C1 segment of cervical spinal cord (tissue), 14 donors: ENCODE results near the gene UBXN7.
"Not testable (repeated sequence)": the region's sequence is repeated elsewhere in the genome, so short reads cannot be mapped to it uniquely, and the experiment has no call there.

Experiments used
- DNase-seq, 14 donors: peaks; one replicate each; lab custom pipeline; 2025; lab: John Stamatoyannopoulos, UW

UBXN7 gene

DNA sequence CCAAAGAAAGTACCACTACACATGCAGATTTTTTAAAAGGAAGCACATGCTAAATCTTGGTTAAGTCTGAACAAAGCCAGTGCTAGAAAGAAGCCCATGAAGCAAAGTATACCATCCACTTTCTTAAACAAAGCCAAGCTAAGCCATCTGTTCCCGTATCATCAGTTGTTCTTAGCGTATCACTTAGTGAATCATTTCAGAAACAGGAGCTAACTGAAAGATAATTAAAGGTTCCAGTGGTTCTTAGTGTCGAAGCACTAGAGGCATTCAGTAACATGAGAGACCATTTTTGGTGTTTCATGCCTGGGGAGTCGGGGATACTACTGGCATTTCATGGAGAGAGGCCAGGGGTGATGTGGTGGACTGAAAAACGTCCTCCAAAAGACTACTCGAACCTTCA, 12.8 kb downstream of the UBXN7 start:
- no peak for DNase-seq

DNA sequence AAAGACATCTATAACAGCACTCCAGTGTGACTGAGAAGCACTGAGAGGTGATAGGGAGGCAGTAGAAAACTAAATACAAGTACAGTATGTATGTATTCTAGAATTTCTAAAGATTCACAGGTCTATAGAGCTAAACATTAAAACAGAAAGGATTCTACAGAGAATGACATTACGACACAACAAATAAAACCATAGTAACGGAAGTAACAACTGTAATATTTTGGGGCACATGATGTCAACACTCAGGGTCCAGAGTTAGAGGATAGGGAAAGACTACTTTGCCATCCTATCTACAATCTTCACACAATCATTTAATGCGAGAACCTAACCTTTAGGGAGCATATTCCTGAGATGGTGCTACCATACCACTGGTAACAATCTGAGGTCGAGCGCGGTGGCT, 13.6 kb downstream of the UBXN7 start:
- no peak for DNase-seq

DNA sequence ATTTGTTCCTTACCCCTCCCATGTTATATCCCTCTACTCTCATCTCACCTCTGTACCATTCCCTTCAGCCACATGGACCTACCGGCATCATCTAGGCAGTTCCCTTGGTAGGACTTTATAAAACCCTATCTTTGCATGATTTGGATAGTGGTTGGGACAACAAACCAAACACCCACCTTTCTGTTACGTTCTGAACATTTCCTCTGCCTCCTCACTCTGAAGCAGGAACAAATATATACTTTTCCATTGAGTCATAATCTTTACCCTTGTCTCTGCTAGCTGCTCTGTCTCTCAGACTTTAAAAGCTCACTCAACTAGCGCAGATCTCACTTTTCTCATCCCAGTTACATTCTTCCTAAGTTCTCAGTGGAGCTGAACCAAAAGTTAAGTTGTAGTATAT, 17.8 kb downstream of the UBXN7 start:
- DNase-seq: no peak

DNA sequence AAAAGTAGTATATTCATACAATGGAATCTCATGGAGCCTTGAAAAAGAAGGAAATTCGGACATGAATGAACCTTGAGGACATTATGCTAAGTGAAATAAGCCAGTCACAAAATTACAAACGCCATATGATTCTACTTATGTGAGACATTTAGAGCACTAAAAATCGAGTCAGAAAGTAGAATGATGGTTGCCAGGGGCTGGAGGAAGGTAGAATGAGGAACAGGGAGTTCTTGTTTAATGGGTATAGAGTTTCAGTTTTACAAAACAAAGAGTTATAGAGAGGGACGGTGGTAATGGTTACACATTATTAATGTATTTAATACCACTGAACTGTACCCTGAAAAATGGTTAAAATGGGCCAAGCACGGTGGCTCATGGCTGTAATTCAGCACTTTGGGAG, 19.5 kb downstream of the UBXN7 start:
- no peak for DNase-seq

DNA sequence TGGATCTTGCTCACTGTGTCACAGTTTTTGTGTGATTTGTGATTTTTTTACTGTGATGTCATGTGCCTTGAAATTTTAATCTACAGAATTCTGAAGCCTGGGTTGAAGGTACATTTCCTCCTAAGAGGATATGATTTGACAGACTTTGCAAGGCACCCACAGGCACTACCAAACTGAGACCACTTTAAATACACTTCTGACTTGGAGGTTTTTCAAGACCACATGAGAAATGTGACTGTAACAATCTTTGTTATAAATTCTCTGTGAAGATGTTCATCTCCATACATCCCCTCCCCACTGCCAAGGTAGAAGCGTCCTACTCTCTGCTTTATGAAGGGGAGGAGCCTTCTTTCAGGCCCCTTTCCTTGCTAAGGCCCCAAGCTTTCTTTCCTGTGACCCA, 22.8 kb downstream of the UBXN7 start:
- DNase-seq: no peak

DNA sequence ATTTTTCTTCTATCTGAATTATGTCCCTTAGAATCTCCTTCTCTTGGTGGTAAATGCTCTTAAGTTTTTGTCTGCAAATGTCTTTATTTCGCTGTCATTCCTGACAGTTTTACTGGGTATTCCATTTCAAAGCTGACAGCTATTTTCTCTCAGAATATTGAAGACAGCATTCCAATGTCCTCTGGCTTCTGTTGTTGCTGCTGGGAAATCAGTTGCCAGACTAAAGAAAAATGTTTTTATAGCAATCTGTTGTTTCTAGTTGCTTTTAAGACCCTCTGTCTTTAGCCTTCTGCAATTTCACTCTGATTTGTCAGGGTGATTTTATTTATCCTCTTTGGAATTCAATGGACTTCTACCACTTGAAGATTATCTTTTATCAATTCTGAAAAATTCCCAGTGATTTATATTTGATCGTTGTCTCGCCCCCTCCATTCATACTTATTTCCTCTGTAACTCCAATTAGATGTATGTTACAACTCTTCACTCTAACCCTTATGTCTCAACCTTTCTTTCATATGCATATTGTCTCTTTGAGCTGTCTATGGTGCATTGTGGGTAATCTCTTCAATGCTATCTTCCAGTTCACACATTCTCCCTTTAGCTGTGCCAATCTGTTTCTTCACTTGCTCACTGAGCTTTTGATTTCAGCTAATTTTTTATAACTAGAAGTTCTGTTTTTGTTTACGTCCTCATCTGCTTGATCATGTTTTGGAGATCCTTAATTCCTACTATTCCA, 23.5 kb downstream of the UBXN7 start:
- DNase-seq: no peak

DNA sequence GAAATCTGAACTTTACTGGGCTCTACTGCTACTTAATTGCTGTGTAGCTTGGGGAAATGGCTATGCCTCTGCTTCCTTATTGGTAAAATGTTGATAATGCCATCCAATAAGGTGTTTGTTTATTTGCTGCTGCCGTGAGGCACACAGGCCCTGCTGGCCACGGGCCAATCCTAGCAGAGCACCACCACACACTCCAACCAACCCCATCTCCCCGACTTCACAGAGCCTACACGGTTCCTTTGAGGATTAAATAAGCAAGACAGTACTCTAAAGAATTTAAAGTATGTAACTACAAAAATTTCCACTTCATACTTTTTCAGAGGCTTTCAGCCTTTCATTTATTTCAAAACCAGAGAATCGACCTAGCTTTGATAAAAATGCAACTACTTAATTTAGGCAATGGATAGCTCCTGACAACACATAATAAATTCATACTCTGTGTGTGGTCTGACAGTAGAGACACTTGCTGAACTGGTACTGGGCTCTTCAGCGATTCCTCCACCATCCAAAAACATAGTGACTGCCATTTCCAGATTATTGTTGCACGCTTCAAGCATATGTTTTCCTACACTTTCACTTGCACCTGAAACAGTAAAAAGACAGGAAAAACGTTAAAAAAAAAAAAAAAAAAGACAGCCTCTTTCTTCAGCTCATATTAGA, 25.3 kb downstream of the UBXN7 start:
- DNase-seq: no peak

DNA sequence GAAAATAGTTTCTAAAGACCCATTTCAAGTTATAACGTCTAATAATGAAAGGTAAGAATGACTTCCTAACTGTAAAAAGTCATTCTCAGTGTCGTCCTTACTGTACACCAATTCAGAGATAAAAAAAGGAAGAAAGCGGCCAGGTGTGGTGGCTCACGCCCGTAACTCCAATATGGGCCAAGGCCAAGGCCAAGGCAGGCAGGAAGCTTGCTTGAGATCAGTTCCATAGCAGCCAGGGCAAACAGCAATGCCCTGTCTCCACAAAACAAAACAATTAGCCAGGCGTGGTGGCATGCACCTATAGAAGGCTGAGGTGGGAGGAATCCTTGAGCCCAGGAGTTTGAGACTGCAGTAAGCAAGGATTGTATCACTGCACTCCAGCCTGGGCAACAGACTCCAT, 31.9 kb downstream of the UBXN7 start:
- no peak for DNase-seq

DNA sequence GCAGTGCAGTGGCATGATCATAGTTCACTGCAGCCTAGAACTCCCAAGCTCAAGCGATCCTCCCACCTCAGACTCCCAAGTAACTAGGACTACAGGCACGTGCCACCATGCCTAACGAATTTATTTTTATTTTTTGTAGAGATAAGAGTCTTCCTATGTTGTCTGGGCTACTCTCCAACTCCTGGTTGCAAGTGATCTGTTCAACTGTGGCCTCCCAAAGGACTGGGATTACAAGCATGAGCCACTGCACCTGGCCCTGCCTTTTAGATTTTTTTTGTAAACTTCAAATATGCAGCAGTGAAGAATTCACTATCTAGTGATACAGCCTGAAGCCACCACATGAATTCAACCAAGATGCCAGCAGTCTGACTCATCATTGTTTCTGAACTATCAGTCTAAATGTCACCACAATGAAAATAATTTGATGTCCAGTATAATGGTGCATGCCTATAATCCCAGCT, 32.7 kb downstream of the UBXN7 start:
- DNase-seq: no peak

DNA sequence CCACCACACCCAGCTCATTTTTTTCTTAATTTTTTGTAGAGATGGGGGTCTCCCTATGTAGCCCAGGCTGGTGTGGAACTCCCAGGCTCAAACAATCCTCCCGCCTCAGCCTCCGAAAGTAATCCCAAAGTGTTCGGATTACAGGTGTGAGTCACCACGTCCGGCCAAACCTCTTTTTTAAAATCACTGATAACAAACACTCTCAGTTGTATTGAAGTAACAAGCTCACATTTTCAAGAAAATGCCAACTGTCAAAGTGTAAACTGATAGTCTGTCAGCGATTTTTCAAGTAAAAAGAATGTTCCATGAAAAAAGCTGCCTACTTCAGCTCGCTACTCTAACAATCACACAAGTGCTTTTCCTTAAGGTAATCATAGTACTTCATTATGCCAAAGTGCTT, 33.4 kb downstream of the UBXN7 start:
- no peak for DNase-seq

DNA sequence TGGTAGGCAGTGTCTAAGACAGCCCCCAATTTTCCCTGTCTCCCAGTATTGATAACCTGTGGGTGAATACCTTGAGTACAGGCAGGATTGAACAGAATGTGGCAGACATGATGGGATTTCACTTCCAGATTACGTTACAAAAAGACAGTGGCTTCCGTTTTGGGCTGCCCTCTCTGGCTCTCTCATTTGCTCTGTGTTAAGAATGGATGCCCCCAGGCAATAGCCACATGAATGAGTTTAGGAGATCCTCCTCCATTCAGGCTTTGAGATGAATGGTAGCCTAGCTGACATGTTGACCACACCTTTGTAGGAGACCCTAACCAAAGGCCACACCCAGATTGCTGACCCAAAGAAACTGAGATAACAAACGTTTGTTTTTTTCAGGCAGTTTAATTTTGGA, 34.3 kb downstream of the UBXN7 start:
- DNase-seq: no peak

DNA sequence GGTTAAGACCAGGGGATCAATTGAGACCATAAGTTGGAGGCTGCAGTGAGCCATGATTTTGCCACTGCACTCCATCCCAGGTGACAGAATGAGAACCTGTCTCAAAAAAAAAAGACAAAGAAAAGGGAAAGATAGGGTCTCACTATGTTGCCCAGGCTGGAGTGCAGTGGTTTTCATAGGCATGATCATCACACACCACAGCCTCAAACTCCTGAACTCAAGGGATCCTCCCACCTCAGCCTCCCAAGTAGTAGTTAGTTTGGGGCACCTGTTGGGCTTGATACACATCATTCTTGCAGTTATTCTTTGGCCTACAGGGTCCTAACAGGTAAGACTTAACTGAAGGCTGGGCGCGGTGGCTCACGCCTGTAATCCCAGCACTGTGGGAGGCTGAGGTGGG, 42.1 kb downstream of the UBXN7 start:
- DNase-seq: no peak

DNA sequence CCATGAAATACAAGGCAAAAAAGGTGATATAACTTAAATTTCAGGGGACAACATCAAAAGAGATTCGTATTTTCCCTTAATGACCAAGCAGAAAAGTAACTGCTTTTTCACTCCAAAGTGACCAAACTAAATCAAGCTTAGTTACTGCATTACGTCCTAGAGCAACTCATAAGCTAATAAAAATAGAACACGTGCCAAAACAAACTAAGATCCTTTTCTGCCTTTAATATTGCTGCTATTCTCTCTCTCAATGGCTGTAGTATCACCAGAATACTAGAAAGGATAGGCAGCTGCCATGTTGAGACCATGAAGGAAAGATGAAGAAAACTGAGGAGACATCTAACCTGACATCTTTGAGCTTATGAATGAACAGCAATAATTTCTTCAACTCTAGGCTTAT, 43.3 kb downstream of the UBXN7 start:
- DNase-seq: no peak

DNA sequence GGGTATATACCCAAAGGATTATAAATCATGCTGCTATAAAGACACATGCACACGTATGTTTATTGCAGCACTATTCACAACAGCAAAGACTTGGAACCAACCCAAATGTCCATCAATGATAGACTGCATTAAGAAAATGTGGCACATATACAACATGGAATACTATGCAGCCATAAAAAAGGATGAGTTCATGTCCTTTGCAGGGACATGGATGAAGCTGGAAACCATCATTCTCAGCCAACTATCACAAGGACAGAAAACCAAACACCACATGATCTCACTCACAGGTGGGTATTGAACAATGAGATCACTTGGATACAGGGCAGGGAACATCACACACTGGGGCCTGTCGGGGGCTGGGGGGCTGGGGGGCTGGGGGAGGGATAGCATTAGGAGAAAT, 44.3 kb downstream of the UBXN7 start:
- not testable (repeated sequence) for DNase-seq

DNA sequence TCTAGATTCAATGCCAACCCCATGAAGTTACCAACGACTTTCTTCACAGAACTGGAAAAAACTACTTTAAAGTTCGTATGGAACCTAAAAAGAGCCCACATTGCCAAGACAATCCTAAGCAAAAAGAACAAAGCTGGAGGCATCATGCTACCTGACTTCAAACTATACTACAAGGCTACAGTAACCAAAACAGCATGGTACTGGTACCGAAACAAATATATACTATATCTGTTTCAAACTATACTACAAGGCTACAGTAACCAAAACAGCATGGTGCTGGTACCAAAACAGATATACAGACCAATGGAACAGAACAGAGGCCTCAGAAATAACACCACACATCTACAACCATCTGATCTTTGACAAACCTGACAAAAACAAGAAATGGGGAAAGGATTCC, 45.4 kb downstream of the UBXN7 start:
- DNase-seq: not testable (repeated sequence)

DNA sequence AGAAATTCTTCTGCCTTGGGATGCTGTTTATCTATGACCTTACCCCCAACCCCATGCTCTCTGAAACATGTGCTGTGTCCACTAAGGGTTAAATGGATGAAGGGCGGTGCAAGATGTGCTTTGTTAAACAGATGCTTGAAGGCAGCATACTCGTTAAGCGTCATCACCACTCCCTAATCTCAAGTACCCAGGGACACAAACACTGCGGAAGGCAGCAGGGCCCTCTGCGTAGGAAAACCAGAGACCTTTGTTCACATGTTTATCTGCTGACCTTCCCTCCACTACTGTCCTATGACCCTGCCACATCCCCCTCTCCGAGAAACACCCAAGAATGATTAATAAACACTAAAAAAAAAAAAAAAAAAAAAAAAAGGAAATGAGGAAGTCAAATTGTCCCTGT, 46.2 kb downstream of the UBXN7 start:
- DNase-seq: not testable (repeated sequence)

DNA sequence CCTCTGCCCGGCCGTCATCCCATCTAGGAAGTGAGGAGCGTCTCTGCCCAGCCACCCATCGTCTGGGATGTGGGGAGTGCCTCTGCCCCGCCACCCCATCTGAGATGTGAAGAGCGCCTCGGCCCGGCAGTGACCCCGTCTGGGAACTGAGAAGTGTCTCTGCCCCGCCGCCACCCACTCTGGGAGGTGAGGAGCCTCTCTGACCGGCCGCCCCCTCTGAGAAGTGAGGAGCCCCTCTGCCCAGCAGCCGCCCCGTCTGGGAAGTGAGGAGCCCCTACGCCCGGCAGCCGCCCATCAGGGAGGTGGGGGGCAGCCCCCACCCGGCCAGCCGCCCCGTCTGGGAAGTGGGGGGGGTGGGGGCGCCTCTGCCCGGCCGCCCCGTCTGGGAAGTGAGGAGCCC, 46.8 kb downstream of the UBXN7 start:
- DNase-seq: not testable (repeated sequence)

DNA sequence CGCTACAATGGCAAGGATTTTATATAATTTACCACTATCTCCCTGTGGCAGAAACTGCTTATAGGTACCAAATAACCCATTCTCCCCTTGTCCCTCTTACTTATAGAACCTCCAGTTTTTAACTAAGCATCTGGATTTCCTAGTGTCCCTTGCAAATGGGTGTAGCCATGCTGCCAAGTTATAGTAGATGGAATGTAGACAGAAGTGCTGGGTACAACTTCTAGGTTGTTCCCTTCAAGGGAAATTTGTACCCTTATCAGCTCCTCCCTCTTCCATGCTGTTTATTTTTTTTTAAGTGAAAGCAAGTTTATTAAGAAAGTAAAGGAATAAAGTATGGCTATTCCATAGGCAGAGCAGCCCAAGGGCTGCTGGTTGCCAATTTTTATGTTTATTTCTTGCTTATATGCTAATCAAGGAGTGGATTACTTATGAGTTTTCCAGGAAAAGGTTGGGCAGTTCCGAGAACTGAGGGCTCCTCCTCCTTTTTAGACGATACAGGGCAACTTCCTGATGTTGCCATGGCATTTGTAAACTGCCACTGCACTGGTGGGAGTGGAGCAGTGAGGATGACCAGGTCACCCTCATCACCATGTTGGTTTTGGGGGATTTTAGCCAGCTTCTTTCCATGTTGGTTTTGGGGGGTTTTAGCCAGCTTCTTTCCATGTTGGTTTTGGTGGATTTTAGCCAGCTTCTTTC, 53.9 kb downstream of the UBXN7 start:
- no peak for DNase-seq

DNA sequence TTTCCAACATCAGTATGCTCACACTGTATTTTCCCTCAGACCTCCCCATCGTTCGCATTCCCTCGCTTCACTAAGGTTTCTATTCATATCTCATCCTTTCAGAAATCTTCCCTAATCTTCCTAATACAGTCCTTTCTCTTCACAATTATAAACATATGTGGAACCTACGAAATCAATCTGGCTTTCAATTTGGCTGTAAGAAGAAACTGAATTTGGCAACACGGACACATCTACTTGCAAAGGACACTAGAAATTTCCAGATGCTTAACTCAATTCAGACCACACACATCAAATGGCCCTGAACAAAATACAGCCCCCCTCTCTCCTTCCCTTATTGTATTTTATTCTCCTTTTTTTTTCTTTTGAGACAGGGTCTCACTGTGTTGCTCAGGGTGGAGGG, 54.9 kb downstream of the UBXN7 start:
- no peak for DNase-seq

DNA sequence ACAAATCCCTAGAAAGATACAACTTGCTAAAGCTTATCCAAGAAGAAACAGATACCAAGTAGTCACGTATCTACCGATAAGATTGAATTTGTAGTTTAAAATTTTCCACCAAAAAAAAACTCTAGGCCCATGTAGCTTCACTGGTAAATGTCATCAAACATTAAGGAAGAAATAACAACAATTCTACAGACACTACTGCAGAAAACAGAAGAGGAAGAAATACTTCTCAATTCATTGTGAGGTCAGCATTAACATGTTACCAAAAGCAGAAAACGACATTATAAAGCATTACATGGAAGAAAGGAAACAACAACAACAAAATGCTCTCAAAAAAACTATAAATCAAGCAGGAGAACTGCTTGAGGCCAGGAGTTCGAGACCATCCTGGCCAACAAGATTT, 66.5 kb downstream of the UBXN7 start:
- DNase-seq: no peak

DNA sequence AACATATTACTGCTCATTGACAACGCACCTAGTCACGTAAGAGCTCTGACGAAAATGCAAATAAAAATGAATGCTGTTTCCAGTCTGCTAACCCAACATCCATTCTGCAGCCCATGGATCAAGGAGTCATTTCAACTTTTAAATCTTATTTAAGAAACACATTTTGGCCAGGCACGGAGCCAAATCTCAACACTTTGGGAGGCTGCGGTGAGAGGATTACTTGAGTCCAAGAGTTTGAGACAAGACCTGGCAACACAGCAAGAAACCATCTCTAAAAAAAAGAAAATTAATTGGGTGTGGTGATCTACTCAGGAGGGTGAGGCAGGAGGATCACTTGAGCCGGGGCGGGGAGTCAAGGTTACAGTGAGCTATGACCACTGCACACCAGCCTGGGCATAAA, 71.6 kb downstream of the UBXN7 start:
- no peak for DNase-seq

DNA sequence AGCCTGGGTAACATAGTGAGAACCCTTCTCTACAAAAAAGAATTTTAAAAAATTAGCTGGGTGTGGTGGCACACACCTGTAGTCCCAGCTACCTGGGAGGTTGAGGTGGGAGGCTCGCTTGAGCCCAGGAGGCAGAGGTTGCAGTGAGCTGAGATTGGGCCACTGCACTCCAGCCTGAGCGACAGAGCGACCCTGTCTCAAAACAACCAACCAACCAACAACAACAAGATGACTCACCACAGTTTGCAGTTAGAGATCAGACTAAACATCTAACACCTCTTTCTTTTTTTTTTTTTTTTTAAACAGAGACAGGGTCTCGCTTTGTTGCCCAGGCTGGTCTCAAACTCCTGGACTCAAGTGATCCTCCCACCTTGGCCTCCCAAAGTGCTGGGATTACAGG, 73.7 kb downstream of the UBXN7 start:
- DNase-seq: not testable (repeated sequence)

DNA sequence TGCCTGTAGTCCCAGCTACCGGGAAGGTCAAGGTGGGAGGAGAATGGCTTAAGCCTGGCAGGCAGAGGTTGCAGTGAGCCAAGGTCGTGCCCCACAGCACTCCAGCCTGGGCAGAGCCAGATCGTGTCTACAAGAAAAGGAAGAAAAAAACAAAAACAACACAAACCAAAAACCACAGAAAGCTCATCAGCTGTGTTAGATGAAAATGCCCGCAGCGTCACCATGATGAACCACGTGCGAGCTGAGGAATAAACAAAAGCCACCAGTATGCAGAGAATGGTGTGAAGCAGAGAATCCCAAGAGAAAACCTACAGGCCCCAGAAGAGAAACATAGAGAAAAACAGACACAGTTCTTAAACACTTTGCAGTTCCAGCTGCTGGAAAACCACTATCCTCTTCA, 74.3 kb downstream of the UBXN7 start:
- DNase-seq: no peak
